Parathyroid adenoma (tissue), 2 donors: ENCODE data around the gene KHSRP.

ENCODE experiments used
- H2AFZ ChIP-seq: fragments of 300-600 bp; sonication (generic); one replicate; pipeline ENCODE4 v1.7.0; 2017; ENCODE audit warnings: antibody characterized with exemption, mild to moderate bottlenecking
- H3K27ac ChIP-seq: fragments of 300-600 bp; sonication (generic); one replicate; pipeline ENCODE4 v1.7.0; 2017
- H3K27me3 ChIP-seq: fragments of 300-600 bp; sonication (generic); one replicate; pipeline ENCODE4 v1.7.0; 2017; ENCODE audit warnings: low read length; ENCODE audit not compliant: control insufficient read depth, insufficient read depth
- H3K36me3 ChIP-seq: fragments of 300-600 bp; sonication (generic); one replicate; pipeline ENCODE4 v1.7.0; 2017; ENCODE audit warnings: low read length; ENCODE audit not compliant: control insufficient read depth, insufficient read depth
- H3K4me1 ChIP-seq: fragments of 300-600 bp; sonication (generic); one replicate; pipeline ENCODE4 v1.7.0; 2017; ENCODE audit warnings: control low read depth
- H3K4me2 ChIP-seq: fragments of 300-600 bp; sonication (generic); one replicate; pipeline ENCODE4 v1.7.0; 2017; ENCODE audit warnings: low read length
- H3K4me3 ChIP-seq: fragments of 300-600 bp; sonication (generic); one replicate; pipeline ENCODE4 v1.7.0; 2017; ENCODE audit warnings: low read depth, low read length
- H3K79me2 ChIP-seq: fragments of 300-600 bp; sonication (generic); one replicate; pipeline ENCODE4 v1.7.0; 2017; ENCODE audit warnings: control low read depth
- H3K9ac ChIP-seq: fragments of 300-600 bp; sonication (generic); one replicate; pipeline ENCODE4 v1.7.0; 2017; ENCODE audit warnings: mild to moderate bottlenecking
- H3K9me3 ChIP-seq: fragments of 300-600 bp; sonication (generic); one replicate; pipeline ENCODE4 v1.7.0; 2017; ENCODE audit warnings: low read length; ENCODE audit not compliant: control insufficient read depth
- CTCF ChIP-seq: fragments of 300-600 bp; sonication (generic); IDR thresholded peaks from one replicate; pipeline ENCODE4 v1.7.0; 2017; ENCODE audit warnings: antibody characterized with exemption, mild to moderate bottlenecking
- donor health status: primary hyperparathyroidism.

Gene KHSRP

GRCh38 chr19:6464070-6464873, 39.7 kb upstream of the KHSRP start, which contains the start of gene CRB3:
Gene CRB3, plus strand, starts transcription at chr19:6464271. Its CDS starts 431 bp downstream, at chr19:6464702.
- Histone ChIP-seq H3K79me2 (no peaks in the 10 kb centered on the region), H3K27me3 (no peaks in the 10 kb centered on the region), H3K4me2 (peak within 1 kb of the TSS; percentile 91), H3K9me3 (no peaks in the 10 kb centered on the region), H3K27ac (peak within 1 kb of the TSS; percentile 60), H3K4me3 (peak within 1 kb of the TSS; percentile 93), H2AFZ (peak within 1 kb of the TSS; percentile 93), H3K9ac (peak within 1 kb of the TSS; percentile 82), H3K4me1 (peaks cover 2% of the 10 kb centered on the region), H3K36me3 (no peaks in the 10 kb centered on the region)
- no peak for TF ChIP-seq CTCF

GRCh38 chr19:6460099-6460884, 35.7 kb upstream of the KHSRP start:
- Histone ChIP-seq H3K4me3 (peak overlapping the region; percentile 72), H3K27ac (peak overlapping the region; percentile 69), H2AFZ (peak overlapping the region; percentile 89), H3K36me3 (no peaks in the 10 kb centered on the region), H3K4me1 (peaks cover 10% of the 10 kb centered on the region), H3K9ac (no peak overlapping the region), H3K4me2 (peak overlapping the region; percentile 93), H3K9me3 (no peaks in the 10 kb centered on the region), H3K27me3 (no peaks in the 10 kb centered on the region), H3K79me2 (no peaks in the 10 kb centered on the region)
- TF ChIP-seq CTCF, result peak; percentile 82

DNA sequence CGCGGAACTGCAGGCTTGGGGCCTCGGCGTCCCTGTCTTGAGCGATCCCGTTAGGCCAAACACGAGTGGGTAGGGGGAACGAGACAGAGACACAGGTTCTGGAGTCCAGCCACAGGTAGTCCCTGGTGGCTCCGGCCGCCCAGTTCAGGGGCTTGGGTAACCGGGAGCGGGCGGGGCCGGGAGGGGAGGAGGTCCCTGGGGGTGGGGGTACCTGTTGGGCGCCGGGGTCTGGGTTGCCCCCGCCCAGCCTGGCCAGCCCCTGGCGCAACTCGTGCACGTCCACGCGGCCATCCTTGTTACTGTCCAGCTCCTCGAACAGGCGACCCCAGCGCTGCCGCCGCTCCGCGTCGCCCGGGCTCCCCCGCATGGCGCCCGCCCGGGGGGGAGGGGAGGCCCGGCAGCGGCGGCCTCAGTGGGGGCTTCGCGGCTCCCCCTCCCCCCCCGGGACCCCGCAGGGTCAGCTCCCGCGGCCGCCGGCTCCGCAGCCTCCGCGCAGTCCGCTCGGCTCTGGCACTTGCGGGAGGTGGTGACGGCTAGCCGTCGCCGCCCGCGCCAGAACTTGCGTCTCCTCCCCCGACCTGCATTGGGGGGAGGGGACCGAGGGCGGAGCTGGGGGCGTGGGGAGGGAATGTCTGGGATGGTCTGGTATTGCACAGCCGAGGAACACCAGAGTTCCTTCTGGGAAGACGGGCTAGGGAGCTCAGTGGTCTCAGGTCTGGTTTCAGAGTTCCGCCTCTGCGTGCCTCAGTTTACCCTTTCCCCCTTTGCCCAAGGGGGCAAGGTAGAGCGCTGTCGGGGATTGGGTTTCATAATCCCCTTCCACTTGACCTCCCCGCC, 34.9 kb upstream of the KHSRP start, which contains the start of gene SLC25A23:
Gene SLC25A23 (minus strand): TSS at position 531 of the 837 bp plus-strand sequence. CDS start 164 bp downstream, at position 367.
- no peaks in the 10 kb centered on the region for H3K9me3 ChIP-seq
- no peaks in the 10 kb centered on the region for H3K36me3 ChIP-seq
- H2AFZ ChIP-seq, result peak within 1 kb of the TSS; percentile 89
- no peak within 1 kb of the TSS for H3K9ac ChIP-seq
- H3K4me1 ChIP-seq, result peaks cover 10% of the 10 kb centered on the region
- TF ChIP-seq CTCF, result no peak
- peak within 1 kb of the TSS; percentile 69 for H3K27ac ChIP-seq
- peak within 1 kb of the TSS; percentile 72 for H3K4me3 ChIP-seq
- peak within 1 kb of the TSS; percentile 93 for H3K4me2 ChIP-seq
- H3K27me3 ChIP-seq, result no peaks in the 10 kb centered on the region
- H3K79me2 ChIP-seq, result no peaks in the 10 kb centered on the region

DNA sequence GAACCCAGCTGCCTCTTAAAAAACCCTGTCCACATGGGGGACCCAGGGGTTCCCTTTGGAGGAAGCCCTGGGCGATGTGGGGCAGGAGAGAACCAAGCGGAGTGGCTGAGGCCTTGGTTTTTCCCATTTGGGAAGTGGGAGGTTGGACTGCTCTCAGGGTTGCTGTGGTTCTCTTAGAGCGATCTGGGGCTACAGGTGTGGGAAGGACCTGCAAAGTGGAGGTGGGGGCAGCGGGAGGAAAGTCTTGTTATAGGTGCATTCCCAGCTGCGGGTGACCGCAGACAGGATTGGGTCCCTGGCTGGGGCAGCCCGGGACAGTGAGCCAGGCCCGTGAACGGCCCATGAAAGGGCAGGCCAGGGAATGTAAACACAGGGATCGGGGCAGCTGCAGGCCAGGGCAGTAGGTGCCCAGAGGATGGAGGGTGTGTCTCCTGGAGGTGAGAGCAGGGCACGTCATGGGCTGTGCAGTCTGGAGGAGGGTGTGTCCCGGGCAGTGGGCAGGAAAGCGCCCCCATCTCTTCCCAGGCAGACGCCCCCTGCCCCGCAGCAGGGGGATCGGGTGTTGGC, 34.2 kb upstream of the KHSRP start:
- Histone ChIP-seq H3K4me1 (peaks cover 8% of the 10 kb centered on the region), H3K4me2 (peak overlapping the region; percentile 93), H3K27me3 (no peaks in the 10 kb centered on the region), H2AFZ (peak overlapping the region; percentile 89), H3K9ac (no peak overlapping the region), H3K79me2 (no peaks in the 10 kb centered on the region), H3K36me3 (no peaks in the 10 kb centered on the region), H3K4me3 (peak overlapping the region; percentile 72), H3K27ac (peak overlapping the region; percentile 11), H3K9me3 (no peaks in the 10 kb centered on the region)
- TF ChIP-seq CTCF, result no peak
